IMR-90 (cell line): ENCODE results near the gene RAB27A.
A peak's percentile ranks its signal among the peaks of the same experiment; 100 is the strongest.

ENCODE experiments used
- FOS ChIP-seq: fragments of 150-350 bp; IDR thresholded peaks from 2 replicates; pipeline ENCODE4 v1.6.1; 2016; ENCODE audit warnings: low read depth, low read length
- POLR2A ChIP-seq: IDR thresholded peaks from 2 replicates; pipeline ENCODE4 v1.6.1; 2012; ENCODE audit warnings: mild to moderate bottlenecking, low read depth, low read length
- SMC3 ChIP-seq: fragments of 150-350 bp; IDR thresholded peaks from 2 replicates; pipeline ENCODE4 v1.6.1; 2016; ENCODE audit warnings: low read depth, mild to moderate bottlenecking, antibody characterized with exemption, low read length, moderate library complexity
- TF ChIP-seq, protein P1 (sequence below): conservative IDR thresholded peaks from 2 replicates; pipeline ENCODE4 v1.5.1; 2012; ENCODE audit warnings: mild to moderate bottlenecking, low read depth, low read length, improper control_type of control experiment

- TF ChIP-seq FOS (peak; percentile 82), SMC3 (no peak), POLR2A (no peak)
- TF ChIP-seq, protein P1, sequence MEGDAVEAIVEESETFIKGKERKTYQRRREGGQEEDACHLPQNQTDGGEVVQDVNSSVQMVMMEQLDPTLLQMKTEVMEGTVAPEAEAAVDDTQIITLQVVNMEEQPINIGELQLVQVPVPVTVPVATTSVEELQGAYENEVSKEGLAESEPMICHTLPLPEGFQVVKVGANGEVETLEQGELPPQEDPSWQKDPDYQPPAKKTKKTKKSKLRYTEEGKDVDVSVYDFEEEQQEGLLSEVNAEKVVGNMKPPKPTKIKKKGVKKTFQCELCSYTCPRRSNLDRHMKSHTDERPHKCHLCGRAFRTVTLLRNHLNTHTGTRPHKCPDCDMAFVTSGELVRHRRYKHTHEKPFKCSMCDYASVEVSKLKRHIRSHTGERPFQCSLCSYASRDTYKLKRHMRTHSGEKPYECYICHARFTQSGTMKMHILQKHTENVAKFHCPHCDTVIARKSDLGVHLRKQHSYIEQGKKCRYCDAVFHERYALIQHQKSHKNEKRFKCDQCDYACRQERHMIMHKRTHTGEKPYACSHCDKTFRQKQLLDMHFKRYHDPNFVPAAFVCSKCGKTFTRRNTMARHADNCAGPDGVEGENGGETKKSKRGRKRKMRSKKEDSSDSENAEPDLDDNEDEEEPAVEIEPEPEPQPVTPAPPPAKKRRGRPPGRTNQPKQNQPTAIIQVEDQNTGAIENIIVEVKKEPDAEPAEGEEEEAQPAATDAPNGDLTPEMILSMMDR, result no peak
Observed at GRCh38 chr15:55282284-55282833, 7.3 kb downstream of the RAB27A start.
